Measurements from ENCODE around the gene KRTAP10-5. TPM values are rescaled to one million over a fixed set of nuclear protein-coding genes. Genes with fewer than 3 reads are reported as not detected.

KRTAP10-5 gene
- total RNA-seq, 6 experiments from 2014 or later: not detected

GRCh38 chr21:44590311-44590721 is 9.9 kb upstream of the KRTAP10-5 start:
- H3K27ac ChIP-seq: no peak overlapping the region
- 80% methylated on average over 1 of the region's 10 CpGs for WGBS (ENCODE audit: insufficient coverage, low coverage, low lambda C conversion rate, missing lambda C conversion rate)
- H3K4me3 ChIP-seq: no peak overlapping the region
- no peaks in the 10 kb centered on the region for H3K27me3 ChIP-seq
- intact Hi-C loops (cut with DNase I): no loop called here
- DNase-seq (no peak), ATAC-seq (no peak)
- no peaks in the 10 kb centered on the region for H3K9me3 ChIP-seq
- H3K36me3 ChIP-seq: no peaks in the 10 kb centered on the region
- TF ChIP-seq CTCF (IDR thresholded peaks at IDR 0.05) (no peak), POLR2A (IDR thresholded peaks at IDR 0.05) (no peak)
- H3K4me1 ChIP-seq: peaks cover 0 to 8% (median 0%) of the 10 kb centered on the region in 4 donors

- no peaks in the 10 kb centered on the region for H3K36me3 ChIP-seq
- no peak overlapping the region for H3K4me3 ChIP-seq
- H3K27me3 ChIP-seq: no peaks in the 10 kb centered on the region
- DNase-seq: no peak
- intact Hi-C loops (cut with DNase I): no loop called here
- TF ChIP-seq POLR2A (IDR thresholded peaks at IDR 0.05) (no peak), CTCF (IDR thresholded peaks at IDR 0.05) (no peak)
- H3K9me3 ChIP-seq: no peaks in the 10 kb centered on the region
- no peak for ATAC-seq
- 60% methylated on average over 1 of the region's 24 CpGs for WGBS (ENCODE audit: insufficient coverage, low coverage, low lambda C conversion rate, missing lambda C conversion rate)
- H3K27ac ChIP-seq: no peak overlapping the region
- H3K4me1 ChIP-seq: peaks cover 0 to 8% (median 0%) of the 10 kb centered on the region in 4 donors
Observed at GRCh38 chr21:44589586-44590305, 9.3 kb upstream of the KRTAP10-5 start.

- no peak overlapping the region for H3K27ac ChIP-seq
- WGBS (ENCODE audit: insufficient coverage, low coverage, low lambda C conversion rate, missing lambda C conversion rate): 89% methylated on average over 2 of the region's 2 CpGs
- DNase-seq: no peak
- intact Hi-C loops (cut with DNase I): no loop called here
- ATAC-seq: no peak
- no peaks in the 10 kb centered on the region for H3K27me3 ChIP-seq
- H3K9me3 ChIP-seq: no peaks in the 10 kb centered on the region
- no peak overlapping the region for H3K4me3 ChIP-seq
- TF ChIP-seq CTCF (IDR thresholded peaks at IDR 0.05) (no peak), POLR2A (IDR thresholded peaks at IDR 0.05) (no peak)
- no peaks in the 10 kb centered on the region for H3K36me3 ChIP-seq
- H3K4me1 ChIP-seq: peaks cover 0 to 8% (median 0%) of the 10 kb centered on the region in 4 donors
Observed at GRCh38 chr21:44589094-44589493, 8.7 kb upstream of the KRTAP10-5 start.

- no peak for DNase-seq
- no peak for ATAC-seq
- intact Hi-C loops (cut with DNase I): no loop called here
- no peak for TF ChIP-seq POLR2A (IDR thresholded peaks at IDR 0.05)
- TF ChIP-seq CTCF (IDR thresholded peaks at IDR 0.05): no peak
- no peaks in the 10 kb centered on the region for H3K27me3 ChIP-seq
- no peak overlapping the region for H3K4me3 ChIP-seq
- H3K36me3 ChIP-seq: no peaks in the 10 kb centered on the region
- no peaks in the 10 kb centered on the region for H3K4me1 ChIP-seq
- WGBS (ENCODE audit: insufficient coverage, low coverage, low lambda C conversion rate, missing lambda C conversion rate): no CpG with 5 or more reads among the region's 3 CpGs
- H3K27ac ChIP-seq: no peak overlapping the region
- H3K9me3 ChIP-seq: peaks cover 0 to 5% (median 0%) of the 10 kb centered on the region in 4 donors
Observed at GRCh38 chr21:44585892-44586291, 5.5 kb upstream of the KRTAP10-5 start.

Data from right lobe of liver (tissue), 6 donors.